NCI-H748 (cell line): Measurements from ENCODE around the gene KIF2C.
"Not testable (repeated sequence)": the region's sequence is repeated elsewhere in the genome, so short reads cannot be mapped to it uniquely, and the experiment has no call there.

Experiments used
- DNase-seq: peaks from one replicate; lab custom pipeline; 2025; ENCODE audit not compliant: unreplicated experiment; lab: John Stamatoyannopoulos, UW

The KIF2C gene

DNA sequence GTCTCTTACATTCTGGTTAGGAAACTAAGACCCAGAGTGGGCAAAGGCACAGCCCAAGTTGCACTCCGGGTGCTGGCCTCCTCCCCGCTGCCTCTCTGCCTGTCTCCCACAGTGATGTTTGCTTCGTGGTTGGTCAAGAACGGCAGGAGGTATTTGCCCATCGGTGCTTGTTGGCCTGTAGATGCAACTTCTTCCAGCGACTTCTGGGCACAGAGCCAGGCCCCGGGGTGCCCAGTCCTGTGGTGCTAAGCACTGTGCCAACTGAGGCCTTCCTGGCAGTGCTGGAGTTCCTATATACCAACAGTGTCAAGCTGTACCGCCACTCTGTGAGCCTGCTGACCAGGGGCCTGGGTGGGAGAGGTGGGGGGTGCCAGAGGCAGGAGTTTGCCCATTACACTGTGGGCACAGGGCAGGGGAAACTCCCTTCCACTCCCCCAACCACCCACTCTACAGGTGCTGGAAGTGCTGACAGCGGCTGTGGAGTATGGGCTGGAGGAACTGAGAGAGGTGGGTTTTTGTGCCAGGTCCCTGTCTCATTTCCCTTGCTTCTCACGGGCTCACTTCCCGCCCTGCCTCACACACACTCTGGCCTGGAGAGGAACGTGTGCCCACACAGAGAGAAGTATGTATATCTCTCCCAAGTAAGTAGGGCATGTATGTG, 70.6 kb downstream of the KIF2C start:
- DNase-seq: no peak

DNA sequence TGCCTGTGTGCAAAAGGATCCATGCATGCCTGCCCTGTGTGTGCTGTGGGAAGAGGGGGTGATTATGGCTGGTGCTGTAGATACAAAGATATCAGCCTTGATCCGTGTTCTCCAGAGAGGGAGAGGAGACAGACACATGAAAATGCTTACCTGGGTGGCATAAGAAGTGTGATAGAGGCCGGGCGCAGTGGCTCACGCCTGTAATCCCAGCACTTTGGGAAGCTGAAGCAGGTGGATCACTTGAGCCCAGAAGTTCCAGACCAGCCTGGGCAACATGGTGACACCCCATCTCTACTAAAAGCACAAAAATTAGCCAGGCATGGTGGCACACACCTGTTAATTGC, 71.1 kb downstream of the KIF2C start:
- not testable (repeated sequence) for DNase-seq

DNA sequence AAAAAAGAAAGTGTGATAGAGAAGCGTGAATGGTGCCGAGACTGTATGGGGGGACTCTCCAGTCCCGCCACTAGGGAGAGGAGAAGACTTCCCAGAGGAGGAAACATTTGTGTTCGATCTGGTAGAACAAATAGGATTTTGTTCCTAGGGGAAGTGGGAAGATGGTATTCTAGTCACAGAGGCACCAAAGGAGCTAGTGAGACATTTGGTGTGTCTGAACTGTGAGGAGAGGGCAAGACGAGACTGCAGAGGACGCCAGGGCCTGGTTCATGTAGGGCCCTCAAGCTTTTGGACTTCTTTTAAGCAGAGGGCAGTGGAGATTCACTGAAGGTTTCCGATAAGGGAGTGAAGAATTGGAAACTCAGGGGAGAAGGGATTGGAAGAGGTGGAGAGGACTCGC, 71.6 kb downstream of the KIF2C start:
- DNase-seq: no peak

DNA sequence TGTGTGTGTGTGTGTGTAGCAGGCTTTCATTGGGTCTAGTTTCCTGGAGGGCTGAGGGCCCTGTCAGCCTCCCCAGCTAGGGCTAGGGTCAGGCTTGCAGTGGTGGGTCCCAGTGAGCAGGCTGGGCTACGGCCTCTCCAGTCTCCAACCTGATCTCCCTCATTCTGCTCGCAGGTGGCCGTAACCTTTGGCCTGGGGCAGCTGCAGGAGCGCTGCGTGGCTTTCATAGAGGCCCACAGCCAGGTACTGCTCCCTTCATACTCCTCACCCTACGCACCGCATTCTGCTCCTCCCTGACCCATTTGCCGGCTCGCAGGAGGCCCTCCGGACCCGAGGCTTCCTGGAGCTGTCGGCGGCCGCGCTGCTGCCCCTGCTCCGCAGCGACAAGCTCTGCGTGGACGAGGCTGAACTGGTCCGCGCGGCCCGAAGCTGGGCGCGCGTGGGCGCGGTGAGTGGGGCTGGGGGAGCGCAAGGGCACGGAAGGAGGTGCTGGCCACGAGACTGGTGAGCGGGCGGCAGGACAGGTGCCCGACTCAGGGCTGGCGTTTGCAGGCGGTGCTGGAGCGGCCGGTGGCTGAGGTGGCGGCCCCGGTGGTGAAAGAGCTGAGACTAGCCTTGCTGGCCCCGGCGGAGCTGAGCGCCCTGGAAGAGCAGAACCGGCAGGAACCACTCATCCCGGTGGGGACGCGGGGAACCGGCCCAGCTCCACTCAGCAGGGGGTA, 73.3 kb downstream of the KIF2C start:
- no peak for DNase-seq

DNA sequence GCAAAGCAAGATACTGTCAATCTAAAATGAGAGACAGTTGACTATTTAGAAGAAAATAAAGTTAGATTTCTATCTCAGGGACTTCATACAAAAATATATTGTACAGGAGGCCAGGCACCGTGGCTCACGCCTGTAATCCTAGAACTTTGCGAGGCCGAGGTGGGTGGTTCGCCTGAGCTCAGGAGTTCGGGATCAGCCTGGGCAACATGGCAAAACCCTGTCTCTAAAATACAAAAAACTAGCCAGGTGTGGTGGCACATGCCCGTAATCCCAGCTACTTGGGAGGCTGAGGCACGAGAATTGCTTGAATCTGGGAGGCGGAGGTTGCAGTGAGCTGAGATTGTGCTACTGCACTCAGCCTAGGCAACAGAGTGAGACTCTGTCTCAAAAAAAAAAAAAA, 76.3 kb downstream of the KIF2C start:
- DNase-seq: not testable (repeated sequence)

DNA sequence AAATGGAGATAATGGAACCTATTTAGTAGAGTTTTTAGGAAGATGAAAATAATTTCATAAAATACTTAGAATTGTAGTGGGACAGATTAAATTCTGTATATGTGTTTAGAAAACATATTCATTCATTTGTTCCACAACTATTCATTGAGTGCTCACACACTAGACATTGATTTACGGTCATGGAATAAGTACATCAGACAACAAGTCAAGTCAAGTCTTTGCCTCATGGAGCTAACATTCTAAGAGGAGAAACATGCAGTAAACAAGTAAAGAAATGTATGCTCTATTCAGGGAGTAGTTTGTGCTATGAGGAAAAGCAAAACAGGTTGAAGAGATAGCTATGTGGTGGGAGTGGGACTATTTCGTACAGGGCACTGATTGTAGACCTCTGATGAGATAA, 77.7 kb downstream of the KIF2C start:
- no peak for DNase-seq
